AG10803 (cell line): ENCODE results near the gene TECTA.
"Not testable (repeated sequence)": the region's sequence is repeated elsewhere in the genome, so short reads cannot be mapped to it uniquely, and the experiment has no call there.

ENCODE experiments used
- DNase-seq: peaks from one replicate; pipeline ENCODE4 v3.0.0; 2010; ENCODE audit warnings: low read depth
- H3K4me3 ChIP-seq: 2 replicates; pipeline ENCODE4 v1.5.1; 2011; ENCODE audit warnings: mild to moderate bottlenecking, low read length, control low read depth
- CTCF ChIP-seq: conservative IDR thresholded peaks from 2 replicates; pipeline ENCODE4 v1.5.1; 2011; ENCODE audit warnings: mild to moderate bottlenecking, low read length, control low read depth, inconsistent platforms

TECTA gene

GRCh38 chr11:121237686-121238658 is 136.9 kb downstream of the TECTA start:
- TF ChIP-seq CTCF, result no peak
- DNase-seq, result peak; percentile 80
- no peak overlapping the region for H3K4me3 ChIP-seq

- H3K4me3 ChIP-seq, result no peak overlapping the region
Observed at GRCh38 chr11:121238956-121239355, 137.9 kb downstream of the TECTA start.

GRCh38 chr11:121240001-121240400 is 139.0 kb downstream of the TECTA start:
- peak; percentile 31 for DNase-seq
- not testable (repeated sequence) for H3K4me3 ChIP-seq

More at GRCh38 chr11:121238956-121239355, 137.9 kb downstream of the TECTA start:
- TF ChIP-seq CTCF, result no peak
- no peak for DNase-seq

GRCh38 chr11:121240650-121241303 is 139.7 kb downstream of the TECTA start:
- peak; percentile 61 for DNase-seq
- no peak overlapping the region for H3K4me3 ChIP-seq
- no peak for TF ChIP-seq CTCF
